Measurements from ENCODE around the gene GNA14.

GNA14 gene

GRCh38 chr9:77587042-77587441, 61.1 kb downstream of the GNA14 start:
- ChIA-PET POLR2A (no interaction called here), CTCF (interaction anchor here (0.7 kb wide), 1 partner anchor 29 kb away, joined by 4 read pairs; no protein-coding TSS in a partner anchor)
- TF ChIP-seq ZNF658 (tag by site-specific recombination; IDR thresholded peaks at IDR 0.05): no peak
- no peak for TF ChIP-seq ZNF335 (tag by site-specific recombination; conservative IDR thresholded peaks at IDR 0.05)
- no peak for TF ChIP-seq TCF7L2 (IDR thresholded peaks at IDR 0.05; ENCODE audit: borderline replicate concordance, low read depth, low read length)
- TF ChIP-seq KLF8 (tag by site-specific recombination; IDR thresholded peaks at IDR 0.05): no peak
- no peak for TF ChIP-seq YY2 (tag by site-specific recombination; IDR thresholded peaks at IDR 0.05)
- no peak for TF ChIP-seq ZNF155 (tag by site-specific recombination; IDR thresholded peaks at IDR 0.05)
- TF ChIP-seq ZNF341 (tag by site-specific recombination; IDR thresholded peaks at IDR 0.05; ENCODE audit: low read depth): no peak
- TF ChIP-seq ZNF639 (tag by site-specific recombination; IDR thresholded peaks at IDR 0.05): no peak
- TF ChIP-seq ZNF692 (tag by site-specific recombination; IDR thresholded peaks at IDR 0.05): no peak
- TF ChIP-seq ZNF596 (tag by site-specific recombination; IDR thresholded peaks at IDR 0.05): no peak
- TF ChIP-seq ZNF114 (tag by site-specific recombination; IDR thresholded peaks at IDR 0.05): no peak
- TF ChIP-seq YY1 (tag by site-specific recombination; IDR thresholded peaks at IDR 0.05): no peak
- TF ChIP-seq SALL2 (tag by site-specific recombination; IDR thresholded peaks at IDR 0.05; ENCODE audit: borderline replicate concordance): no peak
- H3K4me1 ChIP-seq (ENCODE audit: control insufficient read depth, insufficient read depth, low read length): no peaks in the 10 kb centered on the region
- no peak overlapping the region for H3K4me3 ChIP-seq (ENCODE audit: low read depth, low read length)
- H3K9me3 ChIP-seq (ENCODE audit: control insufficient read depth, insufficient read depth, low read depth, low read length): no peaks in the 10 kb centered on the region
- no peaks in the 10 kb centered on the region for H3K36me3 ChIP-seq (ENCODE audit: control insufficient read depth in 2 of 2, insufficient read depth in 1 of 2, low read length in 2 of 2)
- H3K27ac ChIP-seq (ENCODE audit: extremely low read depth, low read depth, low read length): no peak overlapping the region

GRCh38 chr9:77586591-77586990, 61.5 kb downstream of the GNA14 start:
- POLR2A ChIA-PET: no interaction called here
- CTCF ChIA-PET: interaction anchor here (0.7 kb wide), 1 partner anchor 29 kb away, joined by 4 read pairs; no protein-coding TSS in a partner anchor
- H3K9me3 ChIP-seq (ENCODE audit: control insufficient read depth, insufficient read depth, low read depth, low read length): no peaks in the 10 kb centered on the region
- H3K27ac ChIP-seq (ENCODE audit: extremely low read depth, low read depth, low read length): no peak overlapping the region
- no peak overlapping the region for H3K4me3 ChIP-seq (ENCODE audit: low read depth, low read length)
- H3K4me1 ChIP-seq (ENCODE audit: control insufficient read depth, insufficient read depth, low read length): no peaks in the 10 kb centered on the region
- H3K36me3 ChIP-seq (ENCODE audit: control insufficient read depth in 2 of 2, insufficient read depth in 1 of 2, low read length in 2 of 2): no peaks in the 10 kb centered on the region
- TF ChIP-seq SETDB1 (IDR thresholded peaks at IDR 0.05; ENCODE audit: insufficient read length, low read length): no peak
- no peak for TF ChIP-seq PATZ1 (tag by site-specific recombination; IDR thresholded peaks at IDR 0.05)
- no peak for TF ChIP-seq GLI4 (tag by site-specific recombination; IDR thresholded peaks at IDR 0.05)
- TF ChIP-seq ZNF157 (tag by site-specific recombination; IDR thresholded peaks at IDR 0.05): no peak
- TF ChIP-seq MYNN (tag by site-specific recombination; IDR thresholded peaks at IDR 0.05; ENCODE audit: borderline replicate concordance): no peak
- TF ChIP-seq ZNF175 (tag by site-specific recombination; IDR thresholded peaks at IDR 0.05): no peak
- no peak for TF ChIP-seq ZNF132 (tag by site-specific recombination; IDR thresholded peaks at IDR 0.05; ENCODE audit: borderline replicate concordance)
- no peak for TF ChIP-seq ZBTB1 (tag by site-specific recombination; IDR thresholded peaks at IDR 0.05)
- TF ChIP-seq INSM2 (tag by site-specific recombination; IDR thresholded peaks at IDR 0.05): no peak
- no peak for TF ChIP-seq ZNF518A (tag by site-specific recombination; conservative IDR thresholded peaks at IDR 0.05; ENCODE audit: low read depth)
- no peak for TF ChIP-seq ZNF292 (tag by site-specific recombination; IDR thresholded peaks at IDR 0.05; ENCODE audit: borderline replicate concordance, low read depth)
- no peak for TF ChIP-seq ZEB2 (tag by site-specific recombination; IDR thresholded peaks at IDR 0.05)
- TF ChIP-seq IKZF3 (tag by site-specific recombination; IDR thresholded peaks at IDR 0.05): no peak
